ENCODE data around the gene JAML. TPM values are rescaled to one million over a fixed set of nuclear protein-coding genes. Genes with fewer than 3 reads are reported as not detected.

Gene JAML
- polyA plus RNA-seq, 1 donor (not counting 4 experiments of a cell fraction or from before 2014, with no cell fraction given): 0.01 TPM

DNA sequence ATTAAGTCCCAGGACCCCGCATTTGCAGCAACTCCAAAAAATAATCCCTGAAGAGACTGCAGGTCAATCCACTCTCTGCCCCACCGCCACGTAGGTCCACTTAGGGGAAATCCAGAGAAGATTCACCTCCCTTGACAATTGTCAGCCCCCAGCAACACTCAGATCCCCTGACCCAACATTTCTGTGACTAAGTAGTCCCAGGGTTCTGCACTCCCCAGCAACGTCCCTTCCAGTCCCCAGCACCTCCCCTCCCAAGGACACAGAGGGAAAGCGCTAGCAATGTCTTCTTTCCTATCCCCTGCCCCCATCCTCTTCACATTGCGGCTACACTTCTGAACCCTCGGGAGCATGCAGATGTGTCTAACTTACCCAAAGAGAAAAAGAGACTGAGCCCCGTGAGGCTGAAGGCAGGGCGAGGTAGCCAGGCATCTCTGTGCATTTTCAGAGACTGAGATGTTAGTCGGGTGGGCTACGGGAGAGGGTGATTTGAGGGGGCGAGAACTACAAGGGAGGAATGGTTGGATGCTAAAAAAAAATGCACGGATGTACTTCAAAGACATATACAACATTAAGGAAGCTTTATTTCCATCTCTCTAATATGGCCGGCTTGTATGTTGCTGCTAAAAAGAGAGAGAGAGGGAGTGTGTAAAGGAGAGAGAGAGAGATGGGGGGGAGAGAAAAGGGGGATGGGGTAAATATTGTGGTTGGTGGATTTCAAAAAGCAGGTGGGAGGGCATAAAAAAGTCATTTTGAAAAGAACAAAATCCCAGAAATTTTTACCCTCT lies 48.6 kb downstream of the JAML start, which contains the start of gene SCN2B:
SCN2B (minus strand) TSS at position 647 of the 785 bp plus-strand sequence; CDS start at position 439, 208 bp downstream.
- H3K9me1 ChIP-seq (ENCODE audit: control insufficient read depth, extremely low read depth, insufficient read depth, low read length): peaks cover 5% of the 10 kb centered on the region
- H4K20me1 ChIP-seq (ENCODE audit: control insufficient read depth, extremely low read depth, insufficient read depth, low read length): no peaks in the 10 kb centered on the region
- peak within 1 kb of the TSS; percentile 73 for H3K27ac ChIP-seq (ENCODE audit: control insufficient read depth, insufficient read depth, low read length)
- no peaks in the 10 kb centered on the region for H3K9me3 ChIP-seq (ENCODE audit: control insufficient read depth, low read depth, low read length)
- no peaks in the 10 kb centered on the region for H3K36me3 ChIP-seq (ENCODE audit: control insufficient read depth in 2 of 2, extremely low read depth in 1 of 2, insufficient read depth in 2 of 2, low read length in 2 of 2)
- peaks cover 38% of the 10 kb centered on the region for H3K4me1 ChIP-seq (ENCODE audit: control insufficient read depth, extremely low read depth, insufficient read depth, low read length)
- no peaks in the 10 kb centered on the region for H3K79me2 ChIP-seq (ENCODE audit: control insufficient read depth, insufficient read depth, low read length)
- peak within 1 kb of the TSS; percentile 55 for H3K9ac ChIP-seq (ENCODE audit: control insufficient read depth, extremely low read depth, insufficient read depth, low read length)
- peak within 1 kb of the TSS; percentile 92 for H2AFZ ChIP-seq (ENCODE audit: control insufficient read depth, low read length)
- no peak for TF ChIP-seq EZH2 (IDR thresholded peaks at IDR 0.05; ENCODE audit: low read length)
- TF ChIP-seq, protein P1, sequence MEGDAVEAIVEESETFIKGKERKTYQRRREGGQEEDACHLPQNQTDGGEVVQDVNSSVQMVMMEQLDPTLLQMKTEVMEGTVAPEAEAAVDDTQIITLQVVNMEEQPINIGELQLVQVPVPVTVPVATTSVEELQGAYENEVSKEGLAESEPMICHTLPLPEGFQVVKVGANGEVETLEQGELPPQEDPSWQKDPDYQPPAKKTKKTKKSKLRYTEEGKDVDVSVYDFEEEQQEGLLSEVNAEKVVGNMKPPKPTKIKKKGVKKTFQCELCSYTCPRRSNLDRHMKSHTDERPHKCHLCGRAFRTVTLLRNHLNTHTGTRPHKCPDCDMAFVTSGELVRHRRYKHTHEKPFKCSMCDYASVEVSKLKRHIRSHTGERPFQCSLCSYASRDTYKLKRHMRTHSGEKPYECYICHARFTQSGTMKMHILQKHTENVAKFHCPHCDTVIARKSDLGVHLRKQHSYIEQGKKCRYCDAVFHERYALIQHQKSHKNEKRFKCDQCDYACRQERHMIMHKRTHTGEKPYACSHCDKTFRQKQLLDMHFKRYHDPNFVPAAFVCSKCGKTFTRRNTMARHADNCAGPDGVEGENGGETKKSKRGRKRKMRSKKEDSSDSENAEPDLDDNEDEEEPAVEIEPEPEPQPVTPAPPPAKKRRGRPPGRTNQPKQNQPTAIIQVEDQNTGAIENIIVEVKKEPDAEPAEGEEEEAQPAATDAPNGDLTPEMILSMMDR (optimal IDR thresholded peaks at IDR 0.05 in 1 of 3, IDR thresholded peaks at IDR 0.05 in 1 of 3, conservative IDR thresholded peaks at IDR 0.05 in 1 of 3; ENCODE audit: extremely low read depth in 1 of 3, insufficient read depth in 2 of 3, low read length in 3 of 3): no peak
- FAIRE-seq: no peak
- dilution Hi-C loops (cut with MboI; ENCODE audit: extremely low pct_ligation_motif_present, low sequenced_read_pairs): no loop called here
- DNase-seq (ENCODE audit: low read depth, low spot score): no peak
- H3K4me2 ChIP-seq (ENCODE audit: control insufficient read depth, extremely low read depth, insufficient read depth, low read depth, low read length): peak within 1 kb of the TSS; percentile 87
- no peaks in the 10 kb centered on the region for H3K27me3 ChIP-seq (ENCODE audit: control insufficient read depth, extremely low read depth, insufficient read depth, low read length)
- peak within 1 kb of the TSS in 2 of 3 experiments; percentile 49 to 51 for H3K4me3 ChIP-seq (ENCODE audit: control insufficient read depth in 2 of 3, extremely low read depth in 1 of 3, insufficient read depth in 2 of 3, low read depth in 1 of 3, low read length in 3 of 3)

DNA sequence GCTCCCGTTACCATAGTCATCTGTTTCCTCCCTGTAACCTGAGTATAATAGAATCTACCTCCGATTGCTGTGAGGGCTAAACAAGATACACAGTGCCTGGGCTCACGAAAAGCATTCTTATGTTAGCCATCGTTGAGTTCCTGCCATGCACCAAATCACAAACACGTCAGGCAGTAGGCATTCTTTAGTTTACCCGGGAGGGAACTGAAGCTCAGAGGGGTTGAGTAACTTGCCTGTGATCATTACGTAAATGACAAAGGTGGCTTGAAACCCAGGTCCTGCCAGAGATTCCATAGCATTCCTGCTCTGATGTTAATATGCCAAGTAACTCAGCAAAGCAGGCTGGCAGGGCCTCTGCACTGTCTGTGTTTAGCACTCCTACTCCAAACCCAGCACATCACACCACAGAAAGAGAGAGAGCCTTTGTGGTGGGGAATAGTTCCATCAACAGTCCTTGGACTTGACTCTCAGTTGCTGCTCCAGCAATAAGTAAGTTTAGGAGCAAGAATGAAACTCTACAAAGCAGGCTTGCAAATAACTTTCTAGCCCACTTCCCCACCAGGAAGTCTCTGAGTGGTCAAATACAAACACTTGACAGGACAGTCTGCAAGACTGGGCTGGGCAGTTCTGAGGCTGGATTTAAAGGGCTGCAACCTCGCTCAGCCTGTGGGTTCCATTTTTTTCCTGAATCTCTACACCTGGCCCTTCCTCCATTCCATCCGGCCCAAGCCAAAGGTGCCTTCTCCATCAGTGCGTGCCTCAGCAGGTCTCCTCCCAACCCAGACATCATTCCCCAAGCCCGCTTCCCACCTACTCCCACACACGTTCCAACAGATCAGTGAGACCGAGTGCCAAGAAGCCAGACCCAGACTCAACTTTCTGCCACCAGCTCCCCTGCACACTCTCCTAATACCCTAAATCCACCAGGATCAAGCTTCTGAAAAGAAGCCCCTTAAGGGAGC lies 49.5 kb downstream of the JAML start:
- Histone ChIP-seq H3K27ac (ENCODE audit: control insufficient read depth, insufficient read depth, low read length) (peak overlapping the region; percentile 73), H3K27me3 (ENCODE audit: control insufficient read depth, extremely low read depth, insufficient read depth, low read length) (no peaks in the 10 kb centered on the region), H3K9me3 (ENCODE audit: control insufficient read depth, low read depth, low read length) (no peaks in the 10 kb centered on the region), H2AFZ (ENCODE audit: control insufficient read depth, low read length) (peak overlapping the region; percentile 92), H3K4me3 (ENCODE audit: control insufficient read depth in 2 of 3, extremely low read depth in 1 of 3, insufficient read depth in 2 of 3, low read depth in 1 of 3, low read length in 3 of 3) (peak overlapping the region in 2 of 3 experiments; percentile 49 to 51), H3K4me2 (ENCODE audit: control insufficient read depth, extremely low read depth, insufficient read depth, low read depth, low read length) (peak overlapping the region; percentile 87), H3K4me1 (ENCODE audit: control insufficient read depth, extremely low read depth, insufficient read depth, low read length) (peaks cover 29% of the 10 kb centered on the region), H4K20me1 (ENCODE audit: control insufficient read depth, extremely low read depth, insufficient read depth, low read length) (no peaks in the 10 kb centered on the region), H3K36me3 (ENCODE audit: control insufficient read depth in 2 of 2, extremely low read depth in 1 of 2, insufficient read depth in 2 of 2, low read length in 2 of 2) (no peaks in the 10 kb centered on the region), H3K79me2 (ENCODE audit: control insufficient read depth, insufficient read depth, low read length) (no peaks in the 10 kb centered on the region), H3K9ac (ENCODE audit: control insufficient read depth, extremely low read depth, insufficient read depth, low read length) (peak overlapping the region; percentile 55), H3K9me1 (ENCODE audit: control insufficient read depth, extremely low read depth, insufficient read depth, low read length) (peaks cover 5% of the 10 kb centered on the region)
- TF ChIP-seq EZH2 (IDR thresholded peaks at IDR 0.05; ENCODE audit: low read length): no peak
- TF ChIP-seq, protein P1 (optimal IDR thresholded peaks at IDR 0.05 in 1 of 3, IDR thresholded peaks at IDR 0.05 in 1 of 3, conservative IDR thresholded peaks at IDR 0.05 in 1 of 3; ENCODE audit: extremely low read depth in 1 of 3, insufficient read depth in 2 of 3, low read length in 3 of 3): no peak
- DNase-seq (ENCODE audit: low read depth, low spot score) (peak; percentile 81), FAIRE-seq (peak; percentile 96)
- dilution Hi-C loops (cut with MboI; ENCODE audit: extremely low pct_ligation_motif_present, low sequenced_read_pairs): no loop called here
